ENCODE measurements around the gene PCMT1.

Gene PCMT1

GRCh38 chr6:149717588-149718458 lies 31.7 kb upstream of the PCMT1 start, which contains the start of gene LATS1:
Gene LATS1 (minus strand): TSS chr6:149718101. CDS start chr6:149702126, 15,975 bp downstream.
- peak within 1 kb of the TSS; percentile 99 for H3K27ac ChIP-seq
- TF ChIP-seq, protein P1, sequence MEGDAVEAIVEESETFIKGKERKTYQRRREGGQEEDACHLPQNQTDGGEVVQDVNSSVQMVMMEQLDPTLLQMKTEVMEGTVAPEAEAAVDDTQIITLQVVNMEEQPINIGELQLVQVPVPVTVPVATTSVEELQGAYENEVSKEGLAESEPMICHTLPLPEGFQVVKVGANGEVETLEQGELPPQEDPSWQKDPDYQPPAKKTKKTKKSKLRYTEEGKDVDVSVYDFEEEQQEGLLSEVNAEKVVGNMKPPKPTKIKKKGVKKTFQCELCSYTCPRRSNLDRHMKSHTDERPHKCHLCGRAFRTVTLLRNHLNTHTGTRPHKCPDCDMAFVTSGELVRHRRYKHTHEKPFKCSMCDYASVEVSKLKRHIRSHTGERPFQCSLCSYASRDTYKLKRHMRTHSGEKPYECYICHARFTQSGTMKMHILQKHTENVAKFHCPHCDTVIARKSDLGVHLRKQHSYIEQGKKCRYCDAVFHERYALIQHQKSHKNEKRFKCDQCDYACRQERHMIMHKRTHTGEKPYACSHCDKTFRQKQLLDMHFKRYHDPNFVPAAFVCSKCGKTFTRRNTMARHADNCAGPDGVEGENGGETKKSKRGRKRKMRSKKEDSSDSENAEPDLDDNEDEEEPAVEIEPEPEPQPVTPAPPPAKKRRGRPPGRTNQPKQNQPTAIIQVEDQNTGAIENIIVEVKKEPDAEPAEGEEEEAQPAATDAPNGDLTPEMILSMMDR (conservative IDR thresholded peaks at IDR 0.05; ENCODE audit: low read depth), result no peak
- ChIA-PET POLR2A (ENCODE audit: low non-redundant PET) (interaction anchor here (1.1 kb wide), 1 partner anchor 28 kb away, joined by 3 read pairs; no protein-coding TSS in a partner anchor), CTCF (no interaction called here)
- peak; percentile 85 for DNase-seq (ENCODE audit: low spot score)

- ChIA-PET POLR2A (ENCODE audit: low non-redundant PET) (no interaction called here), CTCF (no interaction called here)
- H3K27ac ChIP-seq, result no peak overlapping the region
- TF ChIP-seq, protein P1 (conservative IDR thresholded peaks at IDR 0.05; ENCODE audit: low read depth), result no peak
- DNase-seq (ENCODE audit: low spot score), result no peak
These were observed 30.0 kb upstream of the PCMT1 start for GRCh38 chr6:149719531-149719930.

- no peak for DNase-seq (ENCODE audit: low spot score)
- CTCF ChIA-PET, result interaction anchor here (0.6 to 0.7 kb wide), 3 partner anchors 95 to 864 kb away, joined by 3 to 4 read pairs (median 3); partner anchors contain the start of gene RAET1E
- TF ChIP-seq, protein P1 (conservative IDR thresholded peaks at IDR 0.05; ENCODE audit: low read depth), result no peak
- peak overlapping the region; percentile 46 for H3K27ac ChIP-seq
- POLR2A ChIA-PET (ENCODE audit: low non-redundant PET), result no interaction called here
These were observed 26.3 kb upstream of the PCMT1 start for GRCh38 chr6:149723262-149723661.

DNA sequence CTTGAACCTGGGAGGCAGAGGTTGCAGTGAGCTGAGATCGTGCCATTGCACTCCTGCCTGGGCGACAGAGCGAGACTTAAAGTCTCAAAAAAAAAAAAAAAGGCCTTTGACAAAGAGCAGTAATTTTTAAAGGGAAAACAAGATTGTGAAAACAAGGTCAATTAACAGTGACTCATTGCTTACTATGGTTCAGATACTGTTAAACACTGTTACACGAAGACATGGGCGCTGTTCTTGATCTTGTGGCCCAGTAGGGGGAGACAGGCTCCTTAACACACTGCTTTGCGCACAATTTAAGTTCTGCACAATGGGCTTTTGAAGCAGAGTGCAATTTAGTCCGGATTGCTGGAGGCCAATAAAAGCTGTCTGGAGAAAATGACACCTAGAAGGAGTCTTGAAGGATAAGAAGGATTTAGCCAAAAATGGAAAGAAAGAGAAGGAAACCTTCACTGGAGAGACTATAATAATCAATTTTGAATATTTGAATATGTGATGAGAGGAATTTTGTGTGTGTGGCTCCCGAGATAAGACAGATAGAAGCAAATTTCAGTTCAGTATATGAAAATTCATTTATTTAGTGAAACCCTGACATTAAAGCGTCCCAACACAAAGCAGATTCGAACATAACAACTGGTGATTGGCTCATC lies 25.6 kb upstream of the PCMT1 start:
- H3K27ac ChIP-seq, result peak overlapping the region; percentile 46
- DNase-seq (ENCODE audit: low spot score), result peak; percentile 76
- POLR2A ChIA-PET (ENCODE audit: low non-redundant PET), result no interaction called here
- TF ChIP-seq, protein P1 (conservative IDR thresholded peaks at IDR 0.05; ENCODE audit: low read depth), result peak; percentile 77
- CTCF ChIA-PET, result interaction anchor here (0.6 to 0.7 kb wide), 6 partner anchors 88 to 1512 kb away, joined by 3 to 4 read pairs (median 4); partner anchors contain the start of gene RAET1E

GRCh38 chr6:149725785-149726184 lies 23.8 kb upstream of the PCMT1 start:
- POLR2A ChIA-PET (ENCODE audit: low non-redundant PET), result no interaction called here
- TF ChIP-seq, protein P1 (conservative IDR thresholded peaks at IDR 0.05; ENCODE audit: low read depth), result no peak
- no peak for DNase-seq (ENCODE audit: low spot score)
- CTCF ChIA-PET, result interaction anchor here (0.8 kb wide), 1 partner anchor 29 kb away, joined by 3 read pairs; no protein-coding TSS in a partner anchor
- H3K27ac ChIP-seq, result no peak overlapping the region

GRCh38 chr6:149727793-149728498 lies 21.6 kb upstream of the PCMT1 start:
- DNase-seq (ENCODE audit: low spot score), result no peak
- ChIA-PET CTCF (no interaction called here), POLR2A (ENCODE audit: low non-redundant PET) (no interaction called here)
- H3K27ac ChIP-seq, result no peak overlapping the region
- TF ChIP-seq, protein P1 (conservative IDR thresholded peaks at IDR 0.05; ENCODE audit: low read depth), result no peak
